HTR-8/SVneo (cell line): ENCODE measurements around the gene P2RY8.
"Not testable (repeated sequence)": the region's sequence is repeated elsewhere in the genome, so short reads cannot be mapped to it uniquely, and the experiment has no call there.

Experiments
- DNase-seq: peaks from one replicate; pipeline ENCODE4 v3.0.0; 2011; ENCODE audit warnings: low spot score, mixed read lengths; ENCODE audit not compliant: insufficient read length
- FAIRE-seq: peaks from 2 replicates; lab custom pipeline; 2011; peaks lifted over from hg19 to GRCh38; lab: Jason Lieb, UNC

The P2RY8 gene

DNA sequence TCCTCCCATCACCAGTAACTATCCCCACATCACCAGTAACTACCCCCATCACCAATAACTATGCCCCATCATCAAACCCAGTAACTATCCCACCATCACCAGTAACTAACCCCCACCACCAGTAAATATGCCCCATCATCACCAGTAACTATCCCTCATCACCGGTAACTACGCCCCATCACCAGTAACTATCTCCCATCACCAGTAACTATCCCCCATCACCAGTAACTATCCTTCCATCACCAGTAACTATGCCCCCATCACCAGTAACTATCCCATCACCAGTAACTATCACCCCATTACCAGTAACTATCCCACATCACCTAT is 87.2 kb downstream of the P2RY8 start:
- DNase-seq, result no peak
- FAIRE-seq, result no peak

DNA sequence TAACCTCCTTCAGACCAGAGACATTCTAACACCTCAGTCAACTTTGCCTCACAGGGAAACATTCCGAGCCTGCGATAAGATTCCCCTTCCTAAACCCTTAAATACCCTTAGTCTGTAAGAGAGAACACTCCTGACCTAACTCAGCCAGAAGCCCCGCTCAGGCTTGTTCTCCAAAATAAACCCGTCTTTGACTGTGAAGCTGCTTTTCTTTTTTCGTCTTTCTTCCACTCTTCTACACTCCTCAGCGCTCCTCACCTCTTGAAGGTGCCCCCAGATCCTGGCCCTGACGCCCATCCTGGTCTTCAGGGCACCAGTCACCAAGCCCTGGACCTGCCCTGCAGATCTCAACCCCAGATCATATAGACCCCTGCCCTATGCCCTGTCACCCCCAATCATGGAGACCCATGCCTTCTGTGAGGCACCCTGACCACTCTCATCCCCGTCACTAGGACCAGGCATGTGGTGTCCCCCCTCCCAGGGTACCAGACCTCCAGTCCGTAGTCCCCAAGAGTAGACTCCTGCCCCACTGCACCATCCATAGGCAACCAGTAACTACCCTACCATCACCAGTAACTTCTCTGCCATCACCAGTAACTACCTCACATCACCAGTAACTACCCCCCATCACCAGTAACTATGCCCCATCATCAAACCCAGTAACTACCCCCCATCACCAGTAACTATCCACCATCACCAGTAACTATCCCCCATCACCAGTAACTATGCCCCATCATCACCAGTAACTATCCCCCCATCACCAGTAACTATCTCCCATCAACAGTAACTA is 87.8 kb downstream of the P2RY8 start:
- DNase-seq, result no peak

DNA sequence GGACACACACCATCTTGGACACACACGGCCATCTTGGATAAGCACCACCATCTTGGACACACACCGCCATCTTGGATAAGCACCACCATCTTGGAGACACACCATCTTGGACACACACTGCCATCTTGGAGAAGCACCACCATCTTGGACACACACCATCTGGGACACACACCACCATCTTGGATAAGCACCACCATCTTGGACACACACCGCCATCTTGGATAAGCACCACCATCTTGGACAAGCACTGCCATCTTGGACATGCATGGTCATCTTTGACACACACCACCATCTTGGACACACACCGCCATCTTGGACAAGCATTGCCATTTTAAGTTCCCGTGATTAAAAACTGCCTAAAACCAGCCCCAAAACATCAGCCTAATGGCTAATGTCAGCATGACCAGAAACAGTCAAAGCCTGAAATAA is 88.4 kb downstream of the P2RY8 start:
- not testable (repeated sequence) for DNase-seq, FAIRE-seq

More for the DNA sequence above, 87.8 kb downstream of the P2RY8 start:
- peak; percentile 16 for FAIRE-seq

DNA sequence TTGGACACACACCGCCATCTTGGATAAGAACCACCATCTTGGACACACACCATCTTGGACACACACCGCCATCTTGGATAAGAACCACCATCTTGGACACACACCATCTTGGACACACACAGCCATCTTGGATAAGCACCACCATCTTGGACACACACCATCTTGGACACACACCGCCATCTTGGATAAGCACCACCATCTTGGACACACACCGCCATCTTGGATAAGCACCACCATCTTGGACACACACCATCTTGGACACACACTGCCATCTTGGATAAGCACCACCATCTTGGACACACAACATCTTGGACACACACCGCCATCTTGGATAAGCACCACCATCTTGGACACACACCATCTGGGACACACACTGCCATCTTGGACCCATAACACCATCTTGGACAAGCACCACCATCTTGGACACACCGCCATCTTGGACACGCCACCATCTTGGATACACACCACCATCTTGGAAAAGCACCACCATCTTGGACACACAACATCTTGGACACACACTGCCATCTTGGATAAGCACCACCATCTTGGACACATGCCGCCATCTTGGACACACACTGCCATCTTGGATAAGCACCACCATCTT is 88.9 kb downstream of the P2RY8 start:
- DNase-seq, result not testable (repeated sequence)
- peak; percentile 58 for FAIRE-seq

DNA sequence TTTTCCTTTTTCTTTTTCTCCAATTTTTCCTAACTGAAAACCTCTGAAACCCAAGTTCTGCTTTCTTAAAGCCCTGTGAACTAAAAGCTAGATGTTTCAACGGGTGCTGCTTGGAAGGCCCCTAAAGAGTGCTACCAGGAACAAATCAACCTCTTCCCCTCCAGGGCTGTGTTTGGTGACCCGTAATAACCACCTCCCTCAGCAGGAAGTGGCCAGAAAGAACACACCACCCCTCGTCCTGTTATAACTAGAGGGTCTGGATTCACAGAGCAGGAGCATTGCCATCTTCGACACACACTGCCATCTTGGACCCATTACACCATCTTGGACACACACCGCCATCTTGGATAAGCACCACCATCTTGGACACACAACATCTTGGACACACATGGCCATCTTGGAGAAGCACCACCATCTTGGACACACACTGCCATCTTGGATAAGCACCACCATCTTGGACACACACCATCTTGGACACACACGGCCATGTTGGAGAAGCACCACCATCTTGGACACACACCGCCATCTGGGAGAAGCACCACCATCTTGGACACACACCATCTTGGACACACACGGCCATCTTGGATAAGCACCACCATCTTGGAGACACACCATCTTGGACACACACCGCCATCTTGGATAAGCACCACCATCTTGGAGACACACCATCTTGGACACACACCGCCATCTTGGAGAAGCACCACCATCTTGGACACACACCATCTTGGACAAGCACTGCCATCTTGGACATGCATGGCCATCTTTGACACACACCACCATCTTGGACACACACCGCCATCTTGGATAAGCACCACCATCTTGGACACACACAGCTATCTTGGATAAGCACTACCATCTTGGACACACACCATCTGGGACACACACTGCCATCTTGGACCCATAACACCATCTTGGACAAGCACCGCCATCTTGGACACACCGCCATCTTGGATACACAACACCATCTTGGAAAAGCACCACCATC is 89.7 kb downstream of the P2RY8 start:
- FAIRE-seq, result peak; percentile 60
- DNase-seq, result not testable (repeated sequence)

DNA sequence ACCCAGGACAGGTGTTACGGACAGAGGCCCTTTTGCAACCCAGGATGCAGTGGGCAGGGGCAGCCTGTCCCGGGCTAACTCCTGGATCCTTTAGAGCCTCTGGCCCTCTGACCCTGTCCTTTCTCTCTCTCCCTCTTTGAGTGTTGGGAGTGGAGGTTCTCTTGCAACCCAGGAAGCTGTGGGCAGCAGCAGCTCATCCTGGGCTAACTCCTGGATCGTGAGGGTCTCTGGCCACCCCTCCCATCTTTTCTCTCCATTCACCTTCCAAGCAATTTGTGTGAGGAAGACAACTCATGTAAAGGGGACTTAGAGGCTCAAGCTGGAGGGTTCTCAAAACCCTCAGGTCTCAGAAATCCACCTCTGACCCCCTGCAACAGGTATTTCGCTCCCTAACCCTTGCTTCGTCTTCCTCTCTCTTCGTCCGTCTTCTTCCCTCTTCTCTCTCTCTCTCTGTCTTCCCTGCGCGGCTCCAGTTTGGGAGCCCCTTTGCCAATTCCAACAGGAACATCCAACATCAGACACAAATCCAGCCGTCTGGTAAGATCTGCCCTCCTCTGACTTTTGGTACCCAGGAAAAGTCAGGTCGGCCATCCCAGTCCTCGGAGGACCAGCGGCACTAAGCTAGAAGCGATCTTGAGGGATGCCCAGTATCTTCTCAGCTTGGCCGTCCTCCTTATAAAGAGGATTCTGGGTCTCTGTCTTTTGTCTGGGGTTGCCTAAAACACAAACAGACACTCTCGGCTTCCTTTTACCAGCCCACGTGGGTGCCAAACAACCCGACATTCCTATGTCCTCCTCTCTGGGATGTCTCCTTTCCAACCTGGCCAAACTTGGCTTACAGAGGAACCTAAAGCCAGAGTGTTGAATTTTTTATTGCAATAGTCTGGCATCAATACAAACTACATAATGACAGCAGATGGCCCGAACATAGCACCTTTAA is 92.2 kb downstream of the P2RY8 start:
- DNase-seq, result no peak
- FAIRE-seq, result no peak

DNA sequence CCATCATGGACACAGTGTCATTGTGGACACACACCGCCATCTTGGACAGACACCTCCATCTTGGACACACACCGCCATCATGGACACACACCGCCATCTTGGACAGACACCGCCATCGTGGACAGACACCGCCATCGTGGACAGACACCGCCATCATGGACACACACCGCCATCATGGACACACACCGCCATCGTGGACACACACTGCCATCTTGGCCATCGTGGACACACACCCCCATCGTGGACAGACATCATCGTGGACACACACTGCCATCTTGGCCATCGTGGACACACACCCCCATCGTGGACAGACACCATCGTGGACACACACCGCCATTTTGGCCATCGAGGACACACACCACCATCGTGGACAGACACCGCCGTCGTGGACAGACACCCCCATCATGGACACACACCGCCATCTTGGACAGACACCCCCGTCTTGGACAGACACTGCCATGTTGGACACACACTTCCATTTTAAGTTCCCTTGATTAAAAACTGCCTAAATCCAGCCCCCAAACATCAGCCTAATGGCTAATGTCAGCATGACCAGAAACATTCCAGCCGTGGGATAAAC is 93.4 kb downstream of the P2RY8 start:
- FAIRE-seq (peak; percentile 85), DNase-seq (no peak)

DNA sequence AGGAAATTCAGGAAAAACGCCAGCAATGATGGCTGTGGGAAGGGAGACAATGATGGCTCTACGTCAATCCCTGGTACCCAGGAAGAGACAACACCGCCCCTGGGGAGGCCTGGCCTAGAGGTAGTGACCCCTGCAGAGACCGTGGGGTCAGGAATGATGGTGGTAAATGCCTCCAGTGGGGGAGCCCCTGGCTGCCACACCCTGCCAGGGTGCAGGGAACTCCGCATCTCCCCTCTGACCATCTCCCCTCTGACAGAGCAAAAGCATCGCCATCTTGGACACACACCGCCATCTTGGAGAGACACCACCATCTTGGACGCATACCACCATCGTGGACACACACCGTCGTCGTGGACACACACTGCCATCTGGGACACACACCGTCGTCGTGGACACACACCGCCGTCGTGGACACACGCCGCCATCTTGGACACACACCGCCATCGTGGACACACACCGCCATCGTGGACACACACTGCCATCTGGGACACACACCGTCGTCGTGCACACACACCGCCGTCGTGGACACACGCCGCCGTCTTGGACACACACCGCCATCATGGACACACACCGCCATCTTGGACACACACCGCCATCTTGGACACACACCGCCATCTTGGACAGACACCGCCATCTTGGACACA is 94.1 kb downstream of the P2RY8 start:
- DNase-seq, result no peak
- peak; percentile 88 for FAIRE-seq

DNA sequence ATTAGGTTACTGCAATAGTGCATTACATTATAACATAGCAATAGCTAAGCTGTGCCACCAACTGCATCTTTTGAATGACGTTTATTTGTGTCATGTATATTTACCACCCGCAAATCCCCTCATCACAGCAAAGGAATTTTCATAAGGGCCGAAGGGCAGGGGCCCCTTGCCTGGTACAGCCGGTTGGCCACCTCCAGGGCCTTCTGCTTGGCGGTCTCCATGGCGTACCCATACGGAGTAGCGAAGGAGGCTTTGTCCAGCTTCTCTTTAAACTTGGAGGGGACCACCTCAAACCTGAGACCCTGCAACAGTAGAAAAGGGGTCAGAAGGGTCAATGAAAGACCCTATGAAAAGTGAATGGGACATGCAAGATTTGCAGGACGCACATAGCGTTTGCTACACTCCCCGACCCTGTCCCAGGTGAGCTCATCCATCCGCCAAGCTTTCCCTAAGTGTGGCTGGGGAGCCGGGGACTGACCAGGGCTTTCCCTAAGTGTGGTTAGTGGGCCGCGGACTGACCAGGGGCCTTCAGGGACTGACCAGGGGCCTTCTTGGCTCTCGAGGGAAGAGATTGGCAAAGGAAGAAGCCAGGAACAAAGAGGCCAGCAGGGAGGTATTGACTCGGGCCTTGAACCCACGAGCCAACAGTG is 94.8 kb downstream of the P2RY8 start:
- DNase-seq, result no peak
- no peak for FAIRE-seq

DNA sequence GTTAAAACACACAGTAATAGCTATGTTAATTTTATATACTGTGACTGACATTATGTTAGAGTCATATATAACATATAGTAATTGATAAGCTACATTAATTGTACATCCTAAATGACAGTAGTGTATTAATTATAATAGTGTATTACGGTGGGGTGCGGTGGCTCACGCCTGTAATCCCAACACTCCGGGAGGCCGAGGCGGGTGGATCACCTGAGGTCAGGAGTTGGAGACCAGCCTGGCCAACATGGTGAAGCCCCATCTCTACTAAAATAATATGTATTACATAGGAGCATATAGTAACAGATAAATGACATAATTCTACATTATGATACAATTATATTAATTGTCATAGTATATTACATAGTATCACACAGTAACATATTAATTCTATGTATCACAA is 96.5 kb downstream of the P2RY8 start:
- no peak for FAIRE-seq
- DNase-seq, result no peak

DNA sequence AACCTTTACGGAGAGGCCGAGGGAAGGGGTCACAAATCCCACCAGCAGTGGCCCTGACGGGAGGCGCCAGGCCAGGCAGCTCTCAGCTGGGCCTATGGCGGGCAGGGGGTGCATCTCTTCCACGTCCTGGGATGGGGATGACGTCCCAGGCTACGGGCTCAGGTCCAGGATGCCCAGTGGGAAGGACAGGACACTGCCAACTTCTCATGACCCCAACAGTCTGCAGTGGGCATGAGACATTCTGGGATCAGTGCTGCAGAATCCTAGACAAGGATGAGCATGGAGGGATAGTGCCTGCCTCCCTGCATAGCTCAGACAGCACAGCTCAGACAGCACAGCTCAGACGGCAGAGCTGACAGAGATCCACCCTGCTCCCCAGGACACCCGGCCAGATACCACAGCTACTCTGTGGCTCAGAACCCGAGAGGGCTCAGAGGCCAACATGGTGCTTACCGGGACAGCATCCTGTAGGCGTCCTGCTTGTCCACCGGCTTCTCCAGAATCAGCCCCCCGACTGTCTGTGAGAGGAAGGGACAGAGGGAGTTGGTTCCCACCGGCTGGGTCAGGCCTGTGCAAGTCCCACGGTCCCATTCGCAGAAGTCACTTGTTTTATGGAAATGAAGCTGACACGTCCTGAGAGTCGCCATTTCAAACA is 101.6 kb downstream of the P2RY8 start:
- FAIRE-seq (no peak), DNase-seq (no peak)

DNA sequence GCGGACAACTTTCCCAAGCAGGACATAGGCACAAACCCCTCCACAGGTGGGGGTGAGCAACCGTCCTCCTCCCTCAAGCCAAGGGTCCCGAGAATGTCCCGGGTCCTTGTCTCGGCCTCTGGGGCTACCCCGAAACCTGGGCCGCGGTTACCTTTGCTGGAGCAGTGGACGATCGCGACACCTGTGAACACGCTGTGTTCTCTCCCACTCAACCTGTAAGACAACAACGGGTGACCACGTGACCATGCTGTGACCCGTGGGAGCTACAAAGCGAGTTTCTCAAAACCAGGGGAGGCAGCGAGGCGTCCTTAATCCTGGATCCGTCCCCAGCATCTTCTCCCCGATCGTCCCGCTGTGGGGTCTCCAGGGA is 102.1 kb downstream of the P2RY8 start:
- FAIRE-seq (no peak), DNase-seq (no peak)

DNA sequence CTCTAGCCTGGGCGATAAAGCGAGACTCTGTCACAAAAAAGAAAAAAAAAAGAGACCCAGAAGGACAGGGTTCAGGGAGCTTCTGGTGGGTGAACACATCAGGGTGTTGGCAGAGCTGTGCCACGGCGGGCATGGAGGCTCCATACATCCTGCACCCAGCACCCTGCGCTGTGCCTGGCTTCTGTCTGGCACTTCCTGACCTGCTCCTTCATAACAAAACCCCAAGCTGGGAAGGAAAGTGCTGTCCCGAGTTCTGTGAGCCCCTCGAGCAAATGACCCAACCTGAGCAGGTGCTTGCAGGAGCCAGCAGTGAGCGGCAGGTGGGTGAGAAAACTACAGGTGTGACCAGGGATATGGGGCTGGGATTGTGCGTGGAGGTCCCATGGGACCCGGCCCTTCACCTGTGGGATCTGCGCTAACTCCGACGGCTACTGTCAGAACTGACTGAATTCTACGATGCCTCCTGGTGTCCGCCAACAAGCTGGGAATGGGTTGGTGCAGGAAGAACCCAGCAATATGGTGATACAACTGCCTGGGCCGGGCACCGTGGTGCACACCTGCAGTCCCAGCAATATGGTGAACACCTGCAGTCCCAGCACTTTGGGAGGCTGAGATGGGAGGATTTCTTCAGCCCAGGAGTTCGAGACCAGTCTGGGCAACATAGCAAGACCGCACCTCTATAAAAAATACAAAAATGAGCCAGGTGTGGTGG is 103.2 kb downstream of the P2RY8 start:
- FAIRE-seq (no peak), DNase-seq (no peak)

DNA sequence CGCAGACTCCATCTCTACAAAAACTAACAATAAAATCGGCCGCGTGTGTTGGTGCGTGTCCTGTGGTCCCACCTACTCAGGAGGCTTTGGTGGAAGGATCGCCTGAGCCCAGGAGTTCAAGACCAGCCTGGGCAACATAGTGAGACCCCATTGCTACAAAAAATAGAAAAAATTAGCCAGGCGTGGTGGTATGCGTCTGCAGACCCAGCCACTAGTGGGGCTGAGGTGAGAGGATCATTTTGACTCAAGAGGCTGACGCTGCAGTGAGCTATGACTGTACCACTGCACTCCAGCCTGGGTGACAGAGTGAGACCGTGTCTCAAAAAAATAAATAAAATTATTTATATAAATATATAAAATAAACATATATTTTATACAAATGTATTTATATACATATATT is 106.5 kb downstream of the P2RY8 start:
- FAIRE-seq (no peak), DNase-seq (no peak)

DNA sequence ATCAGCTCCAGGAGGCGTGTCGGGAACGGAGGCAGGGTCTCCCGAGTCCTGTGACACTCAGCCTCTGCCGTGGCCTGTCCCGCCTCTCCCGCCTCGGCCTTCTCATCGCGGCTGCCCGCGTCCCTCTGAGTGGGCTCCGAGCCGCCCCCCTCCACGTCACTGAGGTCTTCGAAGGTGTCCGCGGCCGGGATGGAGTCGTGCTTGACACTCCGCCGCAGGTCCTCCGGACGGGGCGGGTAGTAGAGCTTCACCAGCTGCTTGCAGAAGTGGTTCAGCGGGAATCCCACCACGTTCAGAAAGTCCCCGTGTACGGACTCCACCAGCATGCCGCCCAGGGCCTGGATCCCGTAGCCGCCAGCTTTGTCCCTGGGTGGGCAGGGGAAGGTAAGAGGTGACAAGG is 109.2 kb downstream of the P2RY8 start:
- FAIRE-seq, result no peak

DNA sequence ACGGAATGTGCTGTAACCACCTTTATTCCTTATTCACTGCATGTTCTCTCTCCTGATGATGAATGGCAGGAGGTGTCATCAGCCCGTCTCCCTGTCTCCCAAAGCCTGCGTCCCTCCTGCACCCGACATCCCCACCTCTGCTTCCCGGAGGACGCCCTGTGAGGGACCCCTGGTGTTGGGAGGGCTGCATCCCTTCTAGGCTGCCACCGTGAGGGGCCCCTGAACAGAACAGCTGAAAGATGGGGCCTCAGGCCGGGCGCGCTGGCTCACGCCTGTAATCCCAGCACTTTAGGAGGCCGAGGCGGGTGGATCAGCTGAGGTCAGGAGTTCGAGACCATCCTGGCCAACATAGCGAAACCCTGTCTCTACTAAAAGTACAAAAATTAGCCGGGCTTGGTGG is 110.7 kb downstream of the P2RY8 start:
- not testable (repeated sequence) for FAIRE-seq, DNase-seq

More for the DNA sequence above, 109.2 kb downstream of the P2RY8 start:
- no peak for DNase-seq

DNA sequence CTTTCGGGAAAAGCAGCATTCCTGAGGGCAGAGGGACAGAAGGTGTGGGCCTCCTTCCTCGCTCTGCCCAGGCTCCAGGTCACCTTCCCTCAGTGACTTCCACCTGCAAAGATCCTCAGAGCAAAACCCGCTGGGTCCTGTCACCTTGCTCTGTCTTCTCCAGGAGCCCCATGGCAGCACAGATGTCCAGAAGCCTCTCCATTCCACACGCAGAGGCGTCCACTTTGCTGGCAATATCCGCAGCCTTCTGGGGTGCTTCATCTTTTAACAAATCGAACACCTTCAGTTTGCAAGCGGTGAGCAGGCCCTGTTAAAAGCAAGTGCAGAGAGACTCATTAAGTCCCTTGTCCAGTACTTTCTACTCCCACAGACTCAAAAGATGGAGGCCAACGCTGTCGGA is 111.6 kb downstream of the P2RY8 start:
- FAIRE-seq (no peak), DNase-seq (no peak)
